GM12875 (cell line): ENCODE measurements around the gene ECSIT.
"Not testable (repeated sequence)": the region's sequence is repeated elsewhere in the genome, so short reads cannot be mapped to it uniquely, and the experiment has no call there.

Experiments used
- H3K4me3 ChIP-seq: one replicate; pipeline ENCODE4 v1.5.1; 2011; ENCODE audit warnings: low read depth, low read length, control low read depth
- TF ChIP-seq, protein P1 (sequence below): IDR thresholded peaks from 2 replicates; pipeline ENCODE4 v1.5.1; 2011; ENCODE audit warnings: low read depth, mild to moderate bottlenecking, control low read depth, inconsistent platforms, low read length, moderate library complexity, borderline replicate concordance; ENCODE audit not compliant: insufficient read depth

ECSIT gene

GRCh38 chr19:11463391-11463790 is 65.5 kb downstream of the ECSIT start:
- no peak overlapping the region for H3K4me3 ChIP-seq
- TF ChIP-seq, protein P1, sequence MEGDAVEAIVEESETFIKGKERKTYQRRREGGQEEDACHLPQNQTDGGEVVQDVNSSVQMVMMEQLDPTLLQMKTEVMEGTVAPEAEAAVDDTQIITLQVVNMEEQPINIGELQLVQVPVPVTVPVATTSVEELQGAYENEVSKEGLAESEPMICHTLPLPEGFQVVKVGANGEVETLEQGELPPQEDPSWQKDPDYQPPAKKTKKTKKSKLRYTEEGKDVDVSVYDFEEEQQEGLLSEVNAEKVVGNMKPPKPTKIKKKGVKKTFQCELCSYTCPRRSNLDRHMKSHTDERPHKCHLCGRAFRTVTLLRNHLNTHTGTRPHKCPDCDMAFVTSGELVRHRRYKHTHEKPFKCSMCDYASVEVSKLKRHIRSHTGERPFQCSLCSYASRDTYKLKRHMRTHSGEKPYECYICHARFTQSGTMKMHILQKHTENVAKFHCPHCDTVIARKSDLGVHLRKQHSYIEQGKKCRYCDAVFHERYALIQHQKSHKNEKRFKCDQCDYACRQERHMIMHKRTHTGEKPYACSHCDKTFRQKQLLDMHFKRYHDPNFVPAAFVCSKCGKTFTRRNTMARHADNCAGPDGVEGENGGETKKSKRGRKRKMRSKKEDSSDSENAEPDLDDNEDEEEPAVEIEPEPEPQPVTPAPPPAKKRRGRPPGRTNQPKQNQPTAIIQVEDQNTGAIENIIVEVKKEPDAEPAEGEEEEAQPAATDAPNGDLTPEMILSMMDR, result no peak

DNA sequence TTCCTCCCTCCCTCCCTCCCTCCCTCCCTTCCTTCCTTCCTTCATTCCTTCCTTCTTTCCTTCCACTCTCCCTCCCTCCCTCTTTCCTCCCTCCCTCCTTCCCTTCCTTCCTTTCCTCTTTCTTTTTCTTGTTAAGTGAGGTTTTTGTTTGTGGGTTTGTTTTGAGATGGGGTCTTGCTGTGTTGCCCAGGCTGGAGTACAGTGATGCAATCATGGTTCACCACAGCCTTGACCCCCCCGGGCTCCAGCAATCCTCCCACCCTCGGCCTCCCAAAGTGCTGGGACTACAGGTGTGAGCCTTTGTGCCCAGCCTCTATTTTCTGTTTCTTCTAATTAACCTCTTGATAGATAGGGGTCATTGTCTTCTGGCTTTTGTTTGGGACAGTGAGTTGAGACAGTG is 67.5 kb downstream of the ECSIT start:
- H3K4me3 ChIP-seq, result no peak overlapping the region
- TF ChIP-seq, protein P1, result no peak

- no peak overlapping the region for H3K4me3 ChIP-seq
- TF ChIP-seq, protein P1, result peak; percentile 46; the same call in 1 of the 2 replicates
Observed at GRCh38 chr19:11460207-11460606, 68.7 kb downstream of the ECSIT start.

DNA sequence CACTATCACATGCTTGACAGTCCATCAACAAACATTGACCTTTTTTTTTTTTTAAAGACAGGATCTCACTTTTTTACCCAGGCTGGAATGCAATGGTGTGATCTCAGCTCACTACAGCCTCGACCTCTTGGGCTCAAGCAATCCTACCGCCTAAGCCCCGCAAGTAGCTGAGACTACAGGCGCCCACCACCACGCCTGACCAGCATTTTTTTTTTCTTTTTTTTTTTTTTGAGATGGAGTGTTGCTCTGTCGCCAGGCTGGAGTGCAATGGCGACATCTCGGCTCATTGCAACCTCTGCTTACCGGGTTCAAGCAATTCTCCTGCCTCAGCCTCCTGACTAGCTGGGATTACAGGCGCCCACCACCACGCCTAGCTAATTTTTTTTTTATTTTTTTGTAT is 70.0 kb downstream of the ECSIT start:
- H3K4me3 ChIP-seq, result not testable (repeated sequence)

- TF ChIP-seq, protein P1, result no peak
- no peak overlapping the region for H3K4me3 ChIP-seq
Observed at GRCh38 chr19:11458236-11458900, 70.6 kb downstream of the ECSIT start.

GRCh38 chr19:11457831-11458230 is 71.1 kb downstream of the ECSIT start:
- H3K4me3 ChIP-seq, result no peak overlapping the region
- TF ChIP-seq, protein P1, result no peak

DNA sequence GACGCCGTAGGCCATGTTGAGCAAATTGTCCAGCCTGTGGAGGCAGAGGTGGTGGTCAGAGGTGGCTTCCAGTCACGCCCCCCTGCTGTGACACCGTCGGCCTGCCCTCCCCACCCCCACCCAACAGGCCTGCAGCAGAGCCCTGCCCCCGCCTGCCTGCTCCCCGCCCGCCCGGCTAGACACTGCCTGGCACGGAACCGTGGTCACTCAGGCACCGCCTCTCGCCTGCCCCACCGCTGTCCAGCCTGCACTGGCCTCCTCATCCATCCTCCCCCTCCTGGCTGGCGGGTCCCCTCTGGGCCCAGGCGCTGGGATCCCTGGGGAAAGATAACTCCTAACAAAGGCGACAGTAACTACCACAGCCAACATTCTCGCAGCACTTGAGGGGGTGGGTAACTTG is 71.8 kb downstream of the ECSIT start:
- no peak overlapping the region for H3K4me3 ChIP-seq
- TF ChIP-seq, protein P1, result no peak

GRCh38 chr19:11456659-11457058 is 72.3 kb downstream of the ECSIT start:
- H3K4me3 ChIP-seq, result no peak overlapping the region
- TF ChIP-seq, protein P1, result no peak
